ENCODE results near the gene SMARCC1.

The SMARCC1 gene

GRCh38 chr3:47610583-47610982 lies 171.1 kb downstream of the SMARCC1 start:
- no peaks in the 10 kb centered on the region for H3K9me3 ChIP-seq (ENCODE audit: control insufficient read depth, low read length)
- no peaks in the 10 kb centered on the region for H3K79me2 ChIP-seq
- H3K36me3 ChIP-seq (ENCODE audit: control insufficient read depth, insufficient read depth, low read length): no peaks in the 10 kb centered on the region
- H2AFZ ChIP-seq: no peak overlapping the region
- H3K27me3 ChIP-seq (ENCODE audit: control insufficient read depth, insufficient read depth, low read length): no peaks in the 10 kb centered on the region
- no peak overlapping the region for H3K9ac ChIP-seq
- no peak overlapping the region for H3K27ac ChIP-seq
- no peak for TF ChIP-seq CTCF (IDR thresholded peaks at IDR 0.05)
- no peak overlapping the region for H3K4me3 ChIP-seq (ENCODE audit: low read depth, low read length)
- H3K4me2 ChIP-seq (ENCODE audit: low read length): no peak overlapping the region
- no peaks in the 10 kb centered on the region for H3K4me1 ChIP-seq

GRCh38 chr3:47607335-47607734 lies 174.4 kb downstream of the SMARCC1 start:
- Histone ChIP-seq H3K79me2 (no peaks in the 10 kb centered on the region), H3K4me3 (ENCODE audit: low read depth, low read length) (no peak overlapping the region), H3K4me1 (no peaks in the 10 kb centered on the region), H3K9me3 (ENCODE audit: control insufficient read depth, low read length) (no peaks in the 10 kb centered on the region), H3K36me3 (ENCODE audit: control insufficient read depth, insufficient read depth, low read length) (no peaks in the 10 kb centered on the region), H3K27me3 (ENCODE audit: control insufficient read depth, insufficient read depth, low read length) (no peaks in the 10 kb centered on the region), H3K27ac (no peak overlapping the region), H3K4me2 (ENCODE audit: low read length) (no peak overlapping the region), H3K9ac (no peak overlapping the region), H2AFZ (no peak overlapping the region)
- no peak for TF ChIP-seq CTCF (IDR thresholded peaks at IDR 0.05)

- H3K36me3 ChIP-seq (ENCODE audit: control insufficient read depth, insufficient read depth, low read length): no peaks in the 10 kb centered on the region
- no peak for TF ChIP-seq CTCF (IDR thresholded peaks at IDR 0.05)
Observed at GRCh38 chr3:47606165-47606564, 175.5 kb downstream of the SMARCC1 start.

GRCh38 chr3:47605652-47606051 lies 176.0 kb downstream of the SMARCC1 start:
- no peak overlapping the region for H3K9ac ChIP-seq
- H3K4me3 ChIP-seq (ENCODE audit: low read depth, low read length): no peak overlapping the region
- no peak overlapping the region for H3K4me2 ChIP-seq (ENCODE audit: low read length)
- no peaks in the 10 kb centered on the region for H3K36me3 ChIP-seq (ENCODE audit: control insufficient read depth, insufficient read depth, low read length)
- H3K9me3 ChIP-seq (ENCODE audit: control insufficient read depth, low read length): no peaks in the 10 kb centered on the region
- H3K27ac ChIP-seq: no peak overlapping the region
- H3K79me2 ChIP-seq: peaks cover 2% of the 10 kb centered on the region
- TF ChIP-seq CTCF (IDR thresholded peaks at IDR 0.05): no peak
- no peak overlapping the region for H2AFZ ChIP-seq
- no peaks in the 10 kb centered on the region for H3K27me3 ChIP-seq (ENCODE audit: control insufficient read depth, insufficient read depth, low read length)
- no peaks in the 10 kb centered on the region for H3K4me1 ChIP-seq

More at GRCh38 chr3:47606165-47606564, 175.5 kb downstream of the SMARCC1 start:
- Histone ChIP-seq H3K9ac (no peak overlapping the region), H3K9me3 (ENCODE audit: control insufficient read depth, low read length) (no peaks in the 10 kb centered on the region), H3K79me2 (peaks cover 2% of the 10 kb centered on the region), H3K27me3 (ENCODE audit: control insufficient read depth, insufficient read depth, low read length) (no peaks in the 10 kb centered on the region), H3K4me3 (ENCODE audit: low read depth, low read length) (no peak overlapping the region), H2AFZ (no peak overlapping the region), H3K4me2 (ENCODE audit: low read length) (no peak overlapping the region), H3K4me1 (no peaks in the 10 kb centered on the region), H3K27ac (no peak overlapping the region)

GRCh38 chr3:47604145-47604544 lies 177.5 kb downstream of the SMARCC1 start:
- no peaks in the 10 kb centered on the region for H3K27me3 ChIP-seq (ENCODE audit: control insufficient read depth, insufficient read depth, low read length)
- H3K4me3 ChIP-seq (ENCODE audit: low read depth, low read length): no peak overlapping the region
- H3K9me3 ChIP-seq (ENCODE audit: control insufficient read depth, low read length): no peaks in the 10 kb centered on the region
- no peak for TF ChIP-seq CTCF (IDR thresholded peaks at IDR 0.05)
- no peaks in the 10 kb centered on the region for H3K36me3 ChIP-seq (ENCODE audit: control insufficient read depth, insufficient read depth, low read length)
- H3K27ac ChIP-seq: no peak overlapping the region
- H3K9ac ChIP-seq: no peak overlapping the region
- H2AFZ ChIP-seq: no peak overlapping the region
- no peaks in the 10 kb centered on the region for H3K4me1 ChIP-seq
- H3K79me2 ChIP-seq: peaks cover 2% of the 10 kb centered on the region
- no peak overlapping the region for H3K4me2 ChIP-seq (ENCODE audit: low read length)

All from parathyroid adenoma (tissue), 2 donors.